Measurements from ENCODE around the gene ISM1.

- TF ChIP-seq POLR2A (IDR thresholded peaks at IDR 0.05), result no peak
- TF ChIP-seq, protein P1, sequence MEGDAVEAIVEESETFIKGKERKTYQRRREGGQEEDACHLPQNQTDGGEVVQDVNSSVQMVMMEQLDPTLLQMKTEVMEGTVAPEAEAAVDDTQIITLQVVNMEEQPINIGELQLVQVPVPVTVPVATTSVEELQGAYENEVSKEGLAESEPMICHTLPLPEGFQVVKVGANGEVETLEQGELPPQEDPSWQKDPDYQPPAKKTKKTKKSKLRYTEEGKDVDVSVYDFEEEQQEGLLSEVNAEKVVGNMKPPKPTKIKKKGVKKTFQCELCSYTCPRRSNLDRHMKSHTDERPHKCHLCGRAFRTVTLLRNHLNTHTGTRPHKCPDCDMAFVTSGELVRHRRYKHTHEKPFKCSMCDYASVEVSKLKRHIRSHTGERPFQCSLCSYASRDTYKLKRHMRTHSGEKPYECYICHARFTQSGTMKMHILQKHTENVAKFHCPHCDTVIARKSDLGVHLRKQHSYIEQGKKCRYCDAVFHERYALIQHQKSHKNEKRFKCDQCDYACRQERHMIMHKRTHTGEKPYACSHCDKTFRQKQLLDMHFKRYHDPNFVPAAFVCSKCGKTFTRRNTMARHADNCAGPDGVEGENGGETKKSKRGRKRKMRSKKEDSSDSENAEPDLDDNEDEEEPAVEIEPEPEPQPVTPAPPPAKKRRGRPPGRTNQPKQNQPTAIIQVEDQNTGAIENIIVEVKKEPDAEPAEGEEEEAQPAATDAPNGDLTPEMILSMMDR (IDR thresholded peaks at IDR 0.05), result peak in 5 of 6 experiments; percentile 38 to 56 (median 42)
- no peak for TF ChIP-seq EP300 (IDR thresholded peaks at IDR 0.05)
Observed at GRCh38 chr20:13261460-13262301, 40.6 kb downstream of the ISM1 start.

Data from upper lobe of left lung (tissue), 4 donors.